ENCODE results near the gene AMIGO3.
"Not testable (repeated sequence)": the region's sequence is repeated elsewhere in the genome, so short reads cannot be mapped to it uniquely, and the experiment has no call there.

Gene AMIGO3

GRCh38 chr3:49699281-49699979 lies 20.1 kb downstream of the AMIGO3 start:
- TF ChIP-seq CTCF (IDR thresholded peaks at IDR 0.05), result no peak
- Histone ChIP-seq H3K4me3 (no peak overlapping the region), H3K27ac (peak overlapping the region in 1 of 2 donors; percentile 54)
- no peak for DNase-seq (ENCODE audit: low spot score)

- not testable (repeated sequence) for DNase-seq (ENCODE audit: low spot score); H3K27ac ChIP-seq; H3K4me3 ChIP-seq
Observed at GRCh38 chr3:49695350-49696015, 24.0 kb downstream of the AMIGO3 start.

- DNase-seq (ENCODE audit: low spot score); H3K27ac ChIP-seq; H3K4me3 ChIP-seq: not testable (repeated sequence)
Observed at GRCh38 chr3:49694409-49695070, 24.9 kb downstream of the AMIGO3 start.

- not testable (repeated sequence) for H3K4me3 ChIP-seq; H3K27ac ChIP-seq; DNase-seq (ENCODE audit: low spot score)
Observed at GRCh38 chr3:49691481-49691880, 28.0 kb downstream of the AMIGO3 start.

- not testable (repeated sequence) for DNase-seq (ENCODE audit: low spot score); H3K27ac ChIP-seq
- peak overlapping the region; percentile 2 for H3K4me3 ChIP-seq
Observed at GRCh38 chr3:49690856-49691255, 28.6 kb downstream of the AMIGO3 start.

- H3K27ac ChIP-seq, result peak overlapping the region; percentile 50 to 76
- peak overlapping the region; percentile 85 for H3K4me3 ChIP-seq
- not testable (repeated sequence) for DNase-seq (ENCODE audit: low spot score)
Observed at GRCh38 chr3:49689908-49690624, 29.4 kb downstream of the AMIGO3 start.

GRCh38 chr3:49689046-49689907 lies 30.2 kb downstream of the AMIGO3 start, which contains the start of the genes MST1 and RNF123:
Gene MST1 (minus strand): TSS chr3:49689474. CDS start chr3:49688691, 783 bp downstream.
Gene RNF123 (plus strand): TSS chr3:49689557. CDS start chr3:49691166, 1,609 bp downstream.
- peak; percentile 89 for DNase-seq (ENCODE audit: low spot score)
- H3K4me3 ChIP-seq, result peak within 1 kb of the TSS; percentile 85
- H3K27ac ChIP-seq, result peak within 1 kb of the TSS; percentile 50 to 76
- no peak for TF ChIP-seq CTCF (IDR thresholded peaks at IDR 0.05)

- Histone ChIP-seq H3K4me3 (peak overlapping the region; percentile 85), H3K27ac (peak overlapping the region; percentile 50 to 76)
- DNase-seq (ENCODE audit: low spot score), result not testable (repeated sequence)
Observed at GRCh38 chr3:49688338-49689045, 31.0 kb downstream of the AMIGO3 start.

GRCh38 chr3:49687424-49687795 lies 32.1 kb downstream of the AMIGO3 start:
- peak overlapping the region in 1 of 2 donors; percentile 32 for H3K27ac ChIP-seq
- peak overlapping the region; percentile 63 for H3K4me3 ChIP-seq
- DNase-seq (ENCODE audit: low spot score), result not testable (repeated sequence)

GRCh38 chr3:49686769-49687423 lies 32.6 kb downstream of the AMIGO3 start:
- H3K27ac ChIP-seq, result peak overlapping the region in 1 of 2 donors; percentile 32
- DNase-seq (ENCODE audit: low spot score), result not testable (repeated sequence)
- H3K4me3 ChIP-seq, result peak overlapping the region; percentile 63

GRCh38 chr3:49686346-49686745 lies 33.1 kb downstream of the AMIGO3 start:
- peak overlapping the region; percentile 63 for H3K4me3 ChIP-seq

GRCh38 chr3:49685846-49686245 lies 33.6 kb downstream of the AMIGO3 start:
- not testable (repeated sequence) for H3K27ac ChIP-seq; DNase-seq (ENCODE audit: low spot score)
- H3K4me3 ChIP-seq, result peak overlapping the region; percentile 63

More at GRCh38 chr3:49686346-49686745, 33.1 kb downstream of the AMIGO3 start:
- DNase-seq (ENCODE audit: low spot score); H3K27ac ChIP-seq: not testable (repeated sequence)

GRCh38 chr3:49685103-49685502 lies 34.4 kb downstream of the AMIGO3 start:
- H3K4me3 ChIP-seq; H3K27ac ChIP-seq; DNase-seq (ENCODE audit: low spot score): not testable (repeated sequence)

- H3K27ac ChIP-seq, result not testable (repeated sequence)
Observed at GRCh38 chr3:49684453-49684852, 35.0 kb downstream of the AMIGO3 start.

More at GRCh38 chr3:49684453-49684852, 35.0 kb downstream of the AMIGO3 start:
- DNase-seq (ENCODE audit: low spot score); H3K4me3 ChIP-seq: not testable (repeated sequence)
